ENCODE data around the gene NUP42.

DNA sequence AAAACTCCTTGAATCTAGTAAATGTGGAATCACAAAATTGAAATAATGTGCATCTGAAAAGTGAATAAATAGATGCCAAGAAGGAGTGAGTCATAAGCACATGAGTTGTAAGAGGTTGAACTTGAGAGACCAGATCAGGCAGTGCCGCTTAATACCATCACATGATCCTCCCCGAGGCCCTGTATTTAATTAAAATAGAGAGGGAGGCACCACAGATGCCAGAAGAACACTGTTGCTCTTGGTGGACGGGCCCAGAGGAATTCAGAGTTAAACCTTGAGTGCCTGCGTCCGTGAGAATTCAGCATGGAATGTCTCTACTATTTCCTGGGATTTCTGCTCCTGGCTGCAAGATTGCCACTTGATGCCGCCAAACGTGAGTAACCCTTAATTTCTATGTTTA lies 64.7 kb downstream of the NUP42 start, which contains the start of gene GPNMB:
- TF ChIP-seq, protein P1, sequence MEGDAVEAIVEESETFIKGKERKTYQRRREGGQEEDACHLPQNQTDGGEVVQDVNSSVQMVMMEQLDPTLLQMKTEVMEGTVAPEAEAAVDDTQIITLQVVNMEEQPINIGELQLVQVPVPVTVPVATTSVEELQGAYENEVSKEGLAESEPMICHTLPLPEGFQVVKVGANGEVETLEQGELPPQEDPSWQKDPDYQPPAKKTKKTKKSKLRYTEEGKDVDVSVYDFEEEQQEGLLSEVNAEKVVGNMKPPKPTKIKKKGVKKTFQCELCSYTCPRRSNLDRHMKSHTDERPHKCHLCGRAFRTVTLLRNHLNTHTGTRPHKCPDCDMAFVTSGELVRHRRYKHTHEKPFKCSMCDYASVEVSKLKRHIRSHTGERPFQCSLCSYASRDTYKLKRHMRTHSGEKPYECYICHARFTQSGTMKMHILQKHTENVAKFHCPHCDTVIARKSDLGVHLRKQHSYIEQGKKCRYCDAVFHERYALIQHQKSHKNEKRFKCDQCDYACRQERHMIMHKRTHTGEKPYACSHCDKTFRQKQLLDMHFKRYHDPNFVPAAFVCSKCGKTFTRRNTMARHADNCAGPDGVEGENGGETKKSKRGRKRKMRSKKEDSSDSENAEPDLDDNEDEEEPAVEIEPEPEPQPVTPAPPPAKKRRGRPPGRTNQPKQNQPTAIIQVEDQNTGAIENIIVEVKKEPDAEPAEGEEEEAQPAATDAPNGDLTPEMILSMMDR (IDR thresholded peaks at IDR 0.05; ENCODE audit: low read length), result no peak
- TF ChIP-seq EZH2phosphoT487 (IDR thresholded peaks at IDR 0.05; ENCODE audit: low read length), result no peak

All from MM.1S (cell line).